Hepatocyte (in vitro differentiated cells): Measurements from ENCODE around the gene STXBP1. TPM values are rescaled to one million over a fixed set of nuclear protein-coding genes. Genes with fewer than 3 reads are reported as not detected.

ENCODE experiments used
- DNase-seq: peaks from one replicate; pipeline ENCODE4 v3.0.0-alpha.2; 2016; ENCODE audit warnings: low spot score
- H2AFZ ChIP-seq: fragments of 200-600 bp; sonication (generic); 2 replicates; pipeline ENCODE4 v1.6.0; 2016; ENCODE audit warnings: antibody characterized with exemption, mild to moderate bottlenecking
- H3K27ac ChIP-seq: fragments of 200-600 bp; sonication (generic); 2 replicates; pipeline ENCODE4 v1.5.1; 2016; ENCODE audit warnings: mild to moderate bottlenecking
- H3K27me3 ChIP-seq: fragments of 200-600 bp; sonication (generic); 2 replicates; pipeline ENCODE4 v1.6.1; 2016
- H3K36me3 ChIP-seq: fragments of 200-600 bp; sonication (generic); replicated peaks from 2 replicates; pipeline ENCODE4 v1.5.1; 2016; ENCODE audit warnings: low read depth; ENCODE audit not compliant: insufficient read depth
- H3K4me1 ChIP-seq: fragments of 200-600 bp; sonication (generic); 2 replicates; pipeline ENCODE4 v1.5.1; 2016; ENCODE audit warnings: mild to moderate bottlenecking, moderate library complexity; ENCODE audit not compliant: insufficient read depth
- H3K4me2 ChIP-seq: fragments of 200-600 bp; sonication (generic); 2 replicates; pipeline ENCODE4 v1.6.0; 2016
- H3K4me3 ChIP-seq: fragments of 200-600 bp; sonication (generic); 2 replicates; pipeline ENCODE4 v1.5.1; 2016; ENCODE audit warnings: mild to moderate bottlenecking
- H3K79me2 ChIP-seq: fragments of 200-600 bp; sonication (generic); 2 replicates; pipeline ENCODE4 v1.6.0; 2017; ENCODE audit warnings: mild to moderate bottlenecking
- H3K9me2 ChIP-seq: fragments of 200-600 bp; sonication (generic); replicated peaks from 2 replicates; pipeline ENCODE4 v1.6.0; 2017; ENCODE audit warnings: mild to moderate bottlenecking; ENCODE audit not compliant: insufficient read depth
- H3K9me3 ChIP-seq: fragments of 200-600 bp; sonication (generic); 2 replicates; pipeline ENCODE4 v1.5.1; 2016; ENCODE audit warnings: low read depth, mild to moderate bottlenecking
- H4K20me1 ChIP-seq: fragments of 200-600 bp; sonication (generic); 2 replicates; pipeline ENCODE4 v1.6.0; 2016; ENCODE audit warnings: mild to moderate bottlenecking; ENCODE audit not compliant: insufficient read depth, poor library complexity, severe bottlenecking
- EZH2 ChIP-seq: fragments of 200-600 bp; sonication (generic); IDR thresholded peaks from 2 replicates; pipeline ENCODE4 v1.6.1; 2016; ENCODE audit warnings: antibody characterized with exemption, mild to moderate bottlenecking, borderline replicate concordance
- EZH2phosphoT487 ChIP-seq: fragments of 200-600 bp; sonication (generic); IDR thresholded peaks from one replicate; pipeline ENCODE4 v1.6.1; 2018; ENCODE audit warnings: antibody characterized with exemption, mild to moderate bottlenecking, low read depth, moderate library complexity; ENCODE audit not compliant: unreplicated experiment, severe bottlenecking
- WGBS: methylation state at CpG from one replicate; pipeline ENCODE4 v1.1.6; 2016; ENCODE audit warnings: low lambda C conversion rate; ENCODE audit errors: missing lambda C conversion rate; 5-methylcytosine and 5-hydroxymethylcytosine counted together
- polyA plus RNA-seq: library from polyadenylated mRNA; unstranded; fragments of >200 nt; fragmentation: Nextera tagmentation; extraction: Ambion mirVana; gene quantifications from 2 replicates; pipeline ENCODE4 v1.2.1, GENCODE V29; 2016
- total RNA-seq: library from RNA; depleted of rRNA; stranded (reverse); fragments of >200 nt; gene quantifications from 2 replicates; pipeline ENCODE4 v1.2.3, GENCODE V29; 2014
- TF ChIP-seq, protein P1 (sequence below): fragments of 200-600 bp; sonication (generic); IDR thresholded peaks from 2 replicates; pipeline ENCODE4 v1.5.1; 2016; ENCODE audit warnings: antibody characterized with exemption, mild to moderate bottlenecking; ENCODE audit not compliant: poor library complexity

Gene STXBP1
- total and polyA plus RNA-seq, 2 experiments from 2014 or later: 22.6 to 27.6 TPM

GRCh38 chr9:127652733-127653132, 40.7 kb downstream of the STXBP1 start:
- WGBS: 72% methylated on average over 3 of the region's 3 CpGs
- no peak overlapping the region for H3K27ac ChIP-seq

DNA sequence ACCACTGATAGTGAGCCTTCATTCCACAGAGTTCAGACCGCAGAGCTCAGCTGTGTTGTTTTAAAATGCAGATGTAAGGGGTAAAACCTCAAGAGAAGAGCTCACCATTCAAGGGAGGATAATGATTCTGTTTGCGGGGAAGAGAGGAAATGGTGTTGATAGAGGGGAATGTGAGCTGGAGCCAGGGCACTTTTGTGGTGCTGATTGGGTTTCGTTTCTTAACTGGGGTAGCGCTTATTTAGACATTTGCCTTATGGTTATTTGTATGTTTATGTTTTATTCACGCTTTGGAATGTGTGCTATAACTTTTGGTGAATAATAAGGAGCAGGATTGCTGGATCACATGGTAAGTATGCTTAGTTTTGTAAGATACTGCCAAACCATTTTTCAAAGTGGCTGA, 42.5 kb downstream of the STXBP1 start:
- no peaks in the 10 kb centered on the region for H4K20me1 ChIP-seq
- DNase-seq: no peak
- no peak overlapping the region for H3K4me2 ChIP-seq
- no peaks in the 10 kb centered on the region for H3K4me1 ChIP-seq
- no peaks in the 10 kb centered on the region for H3K9me2 ChIP-seq
- H2AFZ ChIP-seq: no peak overlapping the region
- WGBS: 82% methylated on average over 5 of the region's 5 CpGs
- no peaks in the 10 kb centered on the region for H3K9me3 ChIP-seq
- no peak overlapping the region for H3K27ac ChIP-seq
- H3K4me3 ChIP-seq: no peak overlapping the region
- H3K27me3 ChIP-seq: no peaks in the 10 kb centered on the region
- no peaks in the 10 kb centered on the region for H3K36me3 ChIP-seq
- H3K79me2 ChIP-seq: no peaks in the 10 kb centered on the region
- TF ChIP-seq EZH2phosphoT487: no peak
- TF ChIP-seq EZH2: no peak

More at GRCh38 chr9:127652733-127653132, 40.7 kb downstream of the STXBP1 start:
- Histone ChIP-seq H2AFZ (no peak overlapping the region), H3K9me2 (no peaks in the 10 kb centered on the region), H3K4me3 (no peak overlapping the region), H4K20me1 (no peaks in the 10 kb centered on the region), H3K9me3 (no peaks in the 10 kb centered on the region), H3K4me2 (no peak overlapping the region), H3K4me1 (no peaks in the 10 kb centered on the region), H3K27me3 (no peaks in the 10 kb centered on the region), H3K36me3 (no peaks in the 10 kb centered on the region), H3K79me2 (no peaks in the 10 kb centered on the region)
- TF ChIP-seq, protein P1, sequence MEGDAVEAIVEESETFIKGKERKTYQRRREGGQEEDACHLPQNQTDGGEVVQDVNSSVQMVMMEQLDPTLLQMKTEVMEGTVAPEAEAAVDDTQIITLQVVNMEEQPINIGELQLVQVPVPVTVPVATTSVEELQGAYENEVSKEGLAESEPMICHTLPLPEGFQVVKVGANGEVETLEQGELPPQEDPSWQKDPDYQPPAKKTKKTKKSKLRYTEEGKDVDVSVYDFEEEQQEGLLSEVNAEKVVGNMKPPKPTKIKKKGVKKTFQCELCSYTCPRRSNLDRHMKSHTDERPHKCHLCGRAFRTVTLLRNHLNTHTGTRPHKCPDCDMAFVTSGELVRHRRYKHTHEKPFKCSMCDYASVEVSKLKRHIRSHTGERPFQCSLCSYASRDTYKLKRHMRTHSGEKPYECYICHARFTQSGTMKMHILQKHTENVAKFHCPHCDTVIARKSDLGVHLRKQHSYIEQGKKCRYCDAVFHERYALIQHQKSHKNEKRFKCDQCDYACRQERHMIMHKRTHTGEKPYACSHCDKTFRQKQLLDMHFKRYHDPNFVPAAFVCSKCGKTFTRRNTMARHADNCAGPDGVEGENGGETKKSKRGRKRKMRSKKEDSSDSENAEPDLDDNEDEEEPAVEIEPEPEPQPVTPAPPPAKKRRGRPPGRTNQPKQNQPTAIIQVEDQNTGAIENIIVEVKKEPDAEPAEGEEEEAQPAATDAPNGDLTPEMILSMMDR: no peak
- TF ChIP-seq EZH2phosphoT487 (no peak), EZH2 (no peak)
- no peak for DNase-seq

GRCh38 chr9:127658428-127658827, 46.4 kb downstream of the STXBP1 start:
- no peak overlapping the region for H3K4me2 ChIP-seq
- no peak overlapping the region for H3K27ac ChIP-seq
- 88% methylated on average over 5 of the region's 5 CpGs for WGBS
- H3K27me3 ChIP-seq: no peaks in the 10 kb centered on the region
- DNase-seq: no peak
- H3K4me3 ChIP-seq: no peak overlapping the region
- no peaks in the 10 kb centered on the region for H3K4me1 ChIP-seq
- no peak for TF ChIP-seq EZH2phosphoT487
- TF ChIP-seq, protein P1: no peak
- no peak for TF ChIP-seq EZH2
- no peak overlapping the region for H2AFZ ChIP-seq
- H3K79me2 ChIP-seq: no peaks in the 10 kb centered on the region
- no peaks in the 10 kb centered on the region for H3K9me3 ChIP-seq
- no peaks in the 10 kb centered on the region for H3K36me3 ChIP-seq
- no peaks in the 10 kb centered on the region for H3K9me2 ChIP-seq
- no peaks in the 10 kb centered on the region for H4K20me1 ChIP-seq

DNA sequence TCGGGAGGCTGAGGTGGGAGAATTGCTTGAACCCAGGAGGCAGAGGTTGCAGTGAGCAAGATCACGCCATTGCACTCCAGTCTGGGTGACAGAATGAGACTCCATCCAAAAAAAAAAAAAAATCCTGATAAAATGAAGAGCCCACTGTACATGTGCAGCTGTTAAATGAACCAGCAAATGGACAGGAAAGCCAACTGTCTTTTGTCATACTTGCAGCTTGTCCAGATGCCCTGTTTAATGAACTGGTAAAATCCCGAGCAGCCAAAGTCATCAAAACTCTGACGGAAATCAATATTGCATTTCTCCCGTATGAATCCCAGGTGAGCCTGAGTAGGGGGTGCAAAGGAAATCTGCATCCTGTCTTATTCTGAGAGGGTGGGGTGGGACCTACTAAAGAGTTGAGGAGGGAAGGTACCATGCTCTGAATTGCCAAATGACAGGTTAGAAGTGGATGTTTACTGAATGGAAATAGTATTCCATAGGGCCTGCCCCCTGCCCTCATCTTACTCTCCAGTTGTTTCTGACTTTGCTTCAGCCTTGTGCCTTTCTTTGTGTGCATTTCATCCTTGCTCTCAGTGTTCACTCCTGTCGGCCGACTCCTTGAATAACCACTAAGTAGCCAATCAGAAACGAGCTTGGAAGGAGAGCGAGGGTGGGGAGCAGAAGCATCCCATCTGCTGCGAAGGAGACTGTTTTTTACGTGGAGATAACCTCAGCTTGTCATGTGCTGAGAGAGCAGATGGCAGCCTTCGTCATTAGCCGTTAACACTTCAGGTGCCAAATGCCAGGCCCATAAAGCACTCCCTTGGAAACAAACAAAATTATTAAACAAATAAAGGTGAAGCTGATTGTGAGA, 49.0 kb downstream of the STXBP1 start:
- Histone ChIP-seq H3K27me3 (no peaks in the 10 kb centered on the region), H3K9me2 (no peaks in the 10 kb centered on the region), H3K9me3 (no peaks in the 10 kb centered on the region), H4K20me1 (no peaks in the 10 kb centered on the region), H2AFZ (no peak overlapping the region), H3K36me3 (no peaks in the 10 kb centered on the region), H3K27ac (no peak overlapping the region), H3K4me1 (peaks cover 9% of the 10 kb centered on the region), H3K4me2 (no peak overlapping the region), H3K4me3 (no peak overlapping the region), H3K79me2 (no peaks in the 10 kb centered on the region)
- DNase-seq: no peak
- 52% methylated on average over 13 of the region's 13 CpGs for WGBS
- TF ChIP-seq, protein P1: no peak
- TF ChIP-seq EZH2phosphoT487 (no peak), EZH2 (no peak)
